Measurements from ENCODE around the gene CACNG1.
"Not testable (repeated sequence)": the region's sequence is repeated elsewhere in the genome, so short reads cannot be mapped to it uniquely, and the experiment has no call there.

The CACNG1 gene

DNA sequence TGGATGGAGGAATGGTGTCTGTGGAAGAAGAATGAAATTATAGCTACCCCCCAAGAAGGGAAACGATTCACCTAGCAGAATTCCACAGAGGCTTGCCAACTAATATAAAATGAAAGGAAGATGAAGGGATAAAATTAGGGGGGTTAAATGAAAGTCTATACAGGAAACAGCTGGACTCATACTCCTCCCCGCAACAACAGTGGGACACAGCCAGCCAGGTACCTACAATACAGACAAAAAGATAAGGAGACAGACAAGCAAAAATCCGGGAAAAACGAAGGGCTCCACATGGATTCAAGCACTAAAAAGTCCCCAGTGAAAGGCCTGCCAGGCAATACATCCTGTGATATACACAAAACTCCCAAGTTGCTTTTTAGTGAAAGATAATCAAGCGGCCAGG, 47.9 kb downstream of the CACNG1 start:
- no peak for TF ChIP-seq CTCF (conservative IDR thresholded peaks at IDR 0.05; ENCODE audit: low read depth, low read length)

DNA sequence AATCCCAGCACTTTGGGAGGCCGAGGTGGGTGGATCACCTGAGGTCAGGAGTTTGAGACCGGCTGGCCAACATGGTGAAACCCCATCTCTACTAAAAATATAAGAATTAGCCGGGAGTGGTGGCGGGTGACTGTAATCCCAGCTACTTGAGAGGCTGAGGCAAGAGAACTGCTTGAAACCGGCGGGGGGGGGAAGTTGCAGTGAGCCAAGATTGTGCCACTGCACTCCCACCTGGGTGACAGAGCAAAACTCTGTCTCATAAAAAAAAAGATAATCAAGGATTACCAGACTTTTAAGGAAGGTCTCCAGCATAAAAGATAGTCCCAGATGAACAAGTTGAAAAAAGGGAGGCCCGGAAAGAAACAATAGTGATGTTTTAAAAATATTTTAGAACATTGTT, 48.4 kb downstream of the CACNG1 start:
- not testable (repeated sequence) for H3K4me3 ChIP-seq (ENCODE audit: low read length); DNase-seq (ENCODE audit: low read depth)

More for the DNA sequence above, 47.9 kb downstream of the CACNG1 start:
- no peak overlapping the region for H3K4me3 ChIP-seq (ENCODE audit: low read length)
- no peak for DNase-seq (ENCODE audit: low read depth)

- no peak for DNase-seq (ENCODE audit: low read depth)
- no peak overlapping the region for H3K4me3 ChIP-seq (ENCODE audit: low read length)
- no peak for TF ChIP-seq CTCF (conservative IDR thresholded peaks at IDR 0.05; ENCODE audit: low read depth, low read length)
Observed at GRCh38 chr17:67093348-67093747, 49.0 kb downstream of the CACNG1 start.

DNA sequence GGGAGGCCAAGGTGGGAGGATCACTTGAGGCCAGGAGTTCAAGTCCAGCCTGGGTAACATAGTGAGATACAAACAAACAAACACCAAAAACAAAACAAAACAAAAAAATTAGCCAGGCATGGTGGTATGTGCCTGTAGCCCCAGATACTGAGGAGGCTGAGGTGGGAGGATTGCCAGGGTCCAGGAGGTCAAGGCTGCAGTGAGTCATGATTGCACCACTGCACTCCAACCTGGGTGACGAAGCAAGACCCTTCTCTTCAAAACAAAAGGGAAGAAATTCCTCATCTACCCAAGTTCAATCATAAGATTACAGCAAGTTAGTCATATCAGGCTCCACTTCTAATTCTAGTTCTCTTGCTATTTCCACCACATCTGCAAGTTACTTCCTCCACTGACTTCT, 50.9 kb downstream of the CACNG1 start:
- DNase-seq (ENCODE audit: low read depth); H3K4me3 ChIP-seq (ENCODE audit: low read length): not testable (repeated sequence)

- no peak for DNase-seq (ENCODE audit: low read depth)
- no peak overlapping the region for H3K4me3 ChIP-seq (ENCODE audit: low read length)
- TF ChIP-seq CTCF (conservative IDR thresholded peaks at IDR 0.05; ENCODE audit: low read depth, low read length) = no peak
Observed at GRCh38 chr17:67095803-67096202, 51.4 kb downstream of the CACNG1 start.

GRCh38 chr17:67096609-67097008, 52.3 kb downstream of the CACNG1 start:
- no peak for TF ChIP-seq CTCF (conservative IDR thresholded peaks at IDR 0.05; ENCODE audit: low read depth, low read length)

GRCh38 chr17:67098006-67098405, 53.7 kb downstream of the CACNG1 start:
- DNase-seq (ENCODE audit: low read depth) = no peak
- no peak overlapping the region for H3K4me3 ChIP-seq (ENCODE audit: low read length)
- no peak for TF ChIP-seq CTCF (conservative IDR thresholded peaks at IDR 0.05; ENCODE audit: low read depth, low read length)

More at GRCh38 chr17:67096609-67097008, 52.3 kb downstream of the CACNG1 start:
- no peak overlapping the region for H3K4me3 ChIP-seq (ENCODE audit: low read length)
- no peak for DNase-seq (ENCODE audit: low read depth)

GRCh38 chr17:67104641-67105040, 60.3 kb downstream of the CACNG1 start:
- H3K4me3 ChIP-seq (ENCODE audit: low read length); DNase-seq (ENCODE audit: low read depth): not testable (repeated sequence)

DNA sequence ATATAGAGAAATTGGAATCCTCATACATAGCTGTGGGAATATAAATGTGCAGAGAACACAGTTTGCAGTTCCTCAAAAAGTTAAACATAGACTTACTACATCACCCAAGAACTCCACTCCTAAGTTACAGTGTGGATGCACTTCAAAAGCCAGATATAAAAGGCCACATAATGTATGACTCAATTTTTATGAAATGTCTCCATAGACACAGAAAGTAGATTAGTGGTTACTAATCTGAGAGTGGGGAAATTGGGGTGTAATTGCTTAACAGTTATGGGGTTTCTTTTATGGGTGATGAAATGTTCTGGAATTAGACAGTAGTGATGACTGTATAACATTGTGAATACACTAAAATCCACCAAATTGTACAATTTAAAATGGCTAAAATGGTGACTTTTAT, 60.9 kb downstream of the CACNG1 start:
- peak; percentile 36 for DNase-seq (ENCODE audit: low read depth)

More for the DNA sequence above, 60.9 kb downstream of the CACNG1 start:
- TF ChIP-seq CTCF (conservative IDR thresholded peaks at IDR 0.05; ENCODE audit: low read depth, low read length) = no peak
- H3K4me3 ChIP-seq (ENCODE audit: low read length) = no peak overlapping the region

Data from retinal pigment epithelial cell (primary cell).